ENCODE measurements around the gene PILRA.
A peak's percentile ranks its signal among the peaks of the same experiment; 100 is the strongest.
"Not testable (repeated sequence)": the region's sequence is repeated elsewhere in the genome, so short reads cannot be mapped to it uniquely, and the experiment has no call there.

The PILRA gene

GRCh38 chr7:100373261-100373831 lies at the start of gene PILRA:
Gene PILRA (plus strand): TSS chr7:100373487. CDS start chr7:100373657, 170 bp downstream.
- H3K4me3 ChIP-seq (replicated peaks; ENCODE audit: low read depth, low read length): peak within 1 kb of the TSS; percentile 61
- H3K27me3 ChIP-seq (replicated peaks; ENCODE audit: control insufficient read depth, insufficient read depth, low read length): no peaks in the 10 kb centered on the region
- no peak for DNase-seq (ENCODE audit: extremely low read depth, insufficient read length)
- H3K36me3 ChIP-seq (ENCODE audit: control insufficient read depth, insufficient read depth, low read length): no peaks in the 10 kb centered on the region
- no peak for TF ChIP-seq CTCF (IDR thresholded peaks at IDR 0.05; ENCODE audit: insufficient read depth, low read length, poor library complexity, severe bottlenecking)

GRCh38 chr7:100324194-100324593 lies 49.1 kb upstream of the PILRA start:
- not testable (repeated sequence) for DNase-seq (ENCODE audit: extremely low read depth, insufficient read length); H3K27me3 ChIP-seq (replicated peaks; ENCODE audit: control insufficient read depth, insufficient read depth, low read length); H3K36me3 ChIP-seq (ENCODE audit: control insufficient read depth, insufficient read depth, low read length); H3K4me3 ChIP-seq (replicated peaks; ENCODE audit: low read depth, low read length)

GRCh38 chr7:100325671-100326070 lies 47.6 kb upstream of the PILRA start:
- not testable (repeated sequence) for H3K27me3 ChIP-seq (replicated peaks; ENCODE audit: control insufficient read depth, insufficient read depth, low read length); H3K4me3 ChIP-seq (replicated peaks; ENCODE audit: low read depth, low read length); H3K36me3 ChIP-seq (ENCODE audit: control insufficient read depth, insufficient read depth, low read length); DNase-seq (ENCODE audit: extremely low read depth, insufficient read length)

GRCh38 chr7:100326914-100327313 lies 46.4 kb upstream of the PILRA start:
- not testable (repeated sequence) for H3K36me3 ChIP-seq (ENCODE audit: control insufficient read depth, insufficient read depth, low read length); H3K27me3 ChIP-seq (replicated peaks; ENCODE audit: control insufficient read depth, insufficient read depth, low read length); DNase-seq (ENCODE audit: extremely low read depth, insufficient read length); H3K4me3 ChIP-seq (replicated peaks; ENCODE audit: low read depth, low read length)

- peak overlapping the region; percentile 84 for H3K4me3 ChIP-seq (replicated peaks; ENCODE audit: low read depth, low read length)
- DNase-seq (ENCODE audit: extremely low read depth, insufficient read length): peak; percentile 92
- not testable (repeated sequence) for H3K36me3 ChIP-seq (ENCODE audit: control insufficient read depth, insufficient read depth, low read length); H3K27me3 ChIP-seq (replicated peaks; ENCODE audit: control insufficient read depth, insufficient read depth, low read length)
Measured at GRCh38 chr7:100335566-100336466, 37.5 kb upstream of the PILRA start.

- H3K36me3 ChIP-seq (ENCODE audit: control insufficient read depth, insufficient read depth, low read length); H3K4me3 ChIP-seq (replicated peaks; ENCODE audit: low read depth, low read length); DNase-seq (ENCODE audit: extremely low read depth, insufficient read length); H3K27me3 ChIP-seq (replicated peaks; ENCODE audit: control insufficient read depth, insufficient read depth, low read length): not testable (repeated sequence)
Measured at GRCh38 chr7:100338083-100338696, 35.1 kb upstream of the PILRA start.

GRCh38 chr7:100341286-100341685 lies 32.0 kb upstream of the PILRA start:
- not testable (repeated sequence) for H3K27me3 ChIP-seq (replicated peaks; ENCODE audit: control insufficient read depth, insufficient read depth, low read length); H3K4me3 ChIP-seq (replicated peaks; ENCODE audit: low read depth, low read length); H3K36me3 ChIP-seq (ENCODE audit: control insufficient read depth, insufficient read depth, low read length); DNase-seq (ENCODE audit: extremely low read depth, insufficient read length)

GRCh38 chr7:100342765-100343164 lies 30.5 kb upstream of the PILRA start:
- DNase-seq (ENCODE audit: extremely low read depth, insufficient read length): no peak
- H3K36me3 ChIP-seq (ENCODE audit: control insufficient read depth, insufficient read depth, low read length): peaks cover 17% of the 10 kb centered on the region
- no peaks in the 10 kb centered on the region for H3K27me3 ChIP-seq (replicated peaks; ENCODE audit: control insufficient read depth, insufficient read depth, low read length)
- H3K4me3 ChIP-seq (replicated peaks; ENCODE audit: low read depth, low read length): no peak overlapping the region
- TF ChIP-seq CTCF (IDR thresholded peaks at IDR 0.05; ENCODE audit: insufficient read depth, low read length, poor library complexity, severe bottlenecking): no peak

GRCh38 chr7:100344124-100344559 lies 29.1 kb upstream of the PILRA start:
- not testable (repeated sequence) for H3K4me3 ChIP-seq (replicated peaks; ENCODE audit: low read depth, low read length); H3K27me3 ChIP-seq (replicated peaks; ENCODE audit: control insufficient read depth, insufficient read depth, low read length); DNase-seq (ENCODE audit: extremely low read depth, insufficient read length)
- H3K36me3 ChIP-seq (ENCODE audit: control insufficient read depth, insufficient read depth, low read length): peaks cover 18% of the 10 kb centered on the region

Data from GM06990 (cell line).